NB4 (cell line): Measurements from ENCODE around the gene SMCO4.

Experiments used
- MYC ChIP-seq: IDR thresholded peaks from 2 replicates; pipeline ENCODE4 v1.6.1; 2011; ENCODE audit warnings: low read depth, low read length
- POLR2A ChIP-seq: IDR thresholded peaks from 2 replicates; pipeline ENCODE4 v1.6.1; 2011; ENCODE audit warnings: mild to moderate bottlenecking; ENCODE audit not compliant: insufficient read length; ENCODE audit errors: extremely low read depth
- TF ChIP-seq, protein P1 (sequence below): IDR thresholded peaks from one replicate; pipeline ENCODE4 v1.5.1; 2012; ENCODE audit warnings: low read depth, low read length

DNA sequence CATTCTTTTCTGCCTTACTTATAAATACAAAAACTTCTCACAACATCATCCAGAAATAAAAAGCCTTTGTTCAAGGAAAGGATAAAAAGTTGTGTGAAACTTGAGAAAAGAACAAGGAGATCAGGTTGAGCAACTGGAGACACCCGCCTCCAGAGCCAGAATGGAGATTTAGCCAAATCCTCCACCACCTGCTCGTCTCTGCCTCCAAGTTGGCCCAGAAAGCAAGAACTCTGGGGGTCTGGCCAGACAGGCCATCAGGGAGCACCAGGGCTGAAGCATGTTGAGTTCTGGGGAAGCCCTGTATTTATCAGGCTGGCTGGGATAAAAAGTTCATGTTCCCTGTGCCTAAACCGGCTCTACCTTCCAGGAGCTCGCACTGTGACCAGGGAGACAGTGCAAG, 14.9 kb downstream of the SMCO4 start:
- TF ChIP-seq, protein P1, sequence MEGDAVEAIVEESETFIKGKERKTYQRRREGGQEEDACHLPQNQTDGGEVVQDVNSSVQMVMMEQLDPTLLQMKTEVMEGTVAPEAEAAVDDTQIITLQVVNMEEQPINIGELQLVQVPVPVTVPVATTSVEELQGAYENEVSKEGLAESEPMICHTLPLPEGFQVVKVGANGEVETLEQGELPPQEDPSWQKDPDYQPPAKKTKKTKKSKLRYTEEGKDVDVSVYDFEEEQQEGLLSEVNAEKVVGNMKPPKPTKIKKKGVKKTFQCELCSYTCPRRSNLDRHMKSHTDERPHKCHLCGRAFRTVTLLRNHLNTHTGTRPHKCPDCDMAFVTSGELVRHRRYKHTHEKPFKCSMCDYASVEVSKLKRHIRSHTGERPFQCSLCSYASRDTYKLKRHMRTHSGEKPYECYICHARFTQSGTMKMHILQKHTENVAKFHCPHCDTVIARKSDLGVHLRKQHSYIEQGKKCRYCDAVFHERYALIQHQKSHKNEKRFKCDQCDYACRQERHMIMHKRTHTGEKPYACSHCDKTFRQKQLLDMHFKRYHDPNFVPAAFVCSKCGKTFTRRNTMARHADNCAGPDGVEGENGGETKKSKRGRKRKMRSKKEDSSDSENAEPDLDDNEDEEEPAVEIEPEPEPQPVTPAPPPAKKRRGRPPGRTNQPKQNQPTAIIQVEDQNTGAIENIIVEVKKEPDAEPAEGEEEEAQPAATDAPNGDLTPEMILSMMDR = no peak
- TF ChIP-seq POLR2A (no peak), MYC (no peak)
